Activated CD4-positive, alpha-beta T cell treated with anti-CD3 and anti-CD28 coated beads, Interleukin-2, amount 50 U/mL, for 16 hours (primary cell): ENCODE measurements around the gene KRT6A.
"Not testable (repeated sequence)": the region's sequence is repeated elsewhere in the genome, so short reads cannot be mapped to it uniquely, and the experiment has no call there.

Experiments
- DNase-seq: peaks from one replicate; pipeline ENCODE4 v3.0.0-alpha.2; 2020

The KRT6A gene

GRCh38 chr12:52454411-52455201 is 38.5 kb downstream of the KRT6A start:
- DNase-seq, result peak; percentile 7

GRCh38 chr12:52452101-52452500 is 41.0 kb downstream of the KRT6A start, which contains the start of gene KRT6B:
KRT6B (minus strand) TSS chr12:52452146; CDS start chr12:52452078, 68 bp downstream.
- DNase-seq, result no peak

GRCh38 chr12:52448228-52448627 is 44.8 kb downstream of the KRT6A start:
- no peak for DNase-seq

- DNase-seq, result not testable (repeated sequence)
These were observed 45.9 kb downstream of the KRT6A start for GRCh38 chr12:52447196-52447595.

- no peak for DNase-seq
These were observed 46.6 kb downstream of the KRT6A start for GRCh38 chr12:52446367-52447045.

GRCh38 chr12:52445876-52446275 is 47.2 kb downstream of the KRT6A start:
- DNase-seq, result no peak

- no peak for DNase-seq
These were observed 48.1 kb downstream of the KRT6A start for GRCh38 chr12:52444647-52445595.

GRCh38 chr12:52443966-52444365 is 49.1 kb downstream of the KRT6A start:
- DNase-seq, result no peak

GRCh38 chr12:52442600-52443061 is 50.4 kb downstream of the KRT6A start:
- DNase-seq, result no peak

- no peak for DNase-seq
These were observed 51.6 kb downstream of the KRT6A start for GRCh38 chr12:52441320-52441911.

GRCh38 chr12:52440821-52441319 is 52.2 kb downstream of the KRT6A start:
- no peak for DNase-seq

- DNase-seq, result no peak
These were observed 53.2 kb downstream of the KRT6A start for GRCh38 chr12:52439845-52440244.

GRCh38 chr12:52439420-52439819 is 53.6 kb downstream of the KRT6A start:
- DNase-seq, result no peak

- no peak for DNase-seq
These were observed 54.5 kb downstream of the KRT6A start for GRCh38 chr12:52438305-52439301.

- no peak for DNase-seq
These were observed 55.5 kb downstream of the KRT6A start for GRCh38 chr12:52437508-52437907.
